Right atrium auricular region (tissue), 2 donors: ENCODE results near the gene UBE2K. TPM values are rescaled to one million over a fixed set of nuclear protein-coding genes. Genes with fewer than 3 reads are reported as not detected.
A peak's percentile ranks its signal among the peaks of the same experiment; 100 is the strongest.
"Not testable (repeated sequence)": the region's sequence is repeated elsewhere in the genome, so short reads cannot be mapped to it uniquely, and the experiment has no call there.

Source experiments
- DNase-seq: peaks from one replicate; pipeline ENCODE4 v3.0.0-alpha.2; 2019; ENCODE audit warnings: low spot score
- H3K27ac ChIP-seq, 2 donors: fragments of 200-600 bp; sonication (generic); 1 replicate in 1 of 2; 2 replicates in 1 of 2; pipeline ENCODE4 v1.5.1; 2016 to 2019
- H3K27me3 ChIP-seq, 2 donors: fragments of 200-600 bp; sonication (generic); one replicate each; pipeline versions ENCODE4 v1.5.1 to v1.6.0; 2017 to 2019
- H3K36me3 ChIP-seq: fragments of 200-600 bp; sonication (generic); one replicate; pipeline ENCODE4 v1.5.1; 2016
- H3K4me1 ChIP-seq, 2 donors: fragments of 200-600 bp; sonication (generic); one replicate each; pipeline versions ENCODE4 v1.5.1 to v1.6.0; 2017 to 2019
- H3K4me3 ChIP-seq, 2 donors: fragments of 200-600 bp; sonication (generic); 1 replicate in 1 of 2; 2 replicates in 1 of 2; pipeline ENCODE4 v1.5.1; 2017 to 2019; ENCODE audit warnings: mild to moderate bottlenecking in 1 of 2, moderate library complexity in 1 of 2
- H3K9me3 ChIP-seq, 2 donors: fragments of 200-600 bp; sonication (generic); one replicate each; pipeline ENCODE4 v1.5.1; 2019
- CTCF ChIP-seq, 2 donors: fragments of 200-600 bp; sonication (generic); IDR thresholded peaks; one replicate each; pipeline ENCODE4 v1.5.1; 2019; ENCODE audit warnings: antibody characterized with exemption in 2 of 2
- total RNA-seq, 2 donors: library from RNA; depleted of rRNA; stranded (reverse); fragments of >200 nt; gene quantifications; one replicate each; pipeline ENCODE4 v1.1.0, GENCODE V29; 2016

Gene UBE2K
- total RNA-seq, 2 donors from 2014 or later, result 16.7 to 23.8 TPM

- peak overlapping the region in 1 of 2 donors; percentile 61 for H3K27ac ChIP-seq
- no peaks in the 10 kb centered on the region for H3K36me3 ChIP-seq
- no peaks in the 10 kb centered on the region for H3K4me1 ChIP-seq
- H3K9me3 ChIP-seq, result no peaks in the 10 kb centered on the region
- DNase-seq, result no peak
- H3K4me3 ChIP-seq, result no peak overlapping the region
- no peaks in the 10 kb centered on the region for H3K27me3 ChIP-seq
- TF ChIP-seq CTCF (IDR thresholded peaks at IDR 0.05), result no peak
Measured at GRCh38 chr4:39655876-39656275, 42.1 kb upstream of the UBE2K start.

- H3K27ac ChIP-seq, result peak overlapping the region in 1 of 2 donors; percentile 43
- not testable (repeated sequence) for DNase-seq, H3K4me1 ChIP-seq, H3K9me3 ChIP-seq, H3K36me3 ChIP-seq, H3K4me3 ChIP-seq, H3K27me3 ChIP-seq
Measured at GRCh38 chr4:39656638-39657037, 41.3 kb upstream of the UBE2K start.

- Histone ChIP-seq H3K4me3 (no peak overlapping the region), H3K9me3 (no peaks in the 10 kb centered on the region), H3K27ac (no peak overlapping the region), H3K4me1 (no peaks in the 10 kb centered on the region), H3K27me3 (no peaks in the 10 kb centered on the region), H3K36me3 (no peaks in the 10 kb centered on the region)
- DNase-seq, result no peak
- TF ChIP-seq CTCF (IDR thresholded peaks at IDR 0.05), result no peak
Measured at GRCh38 chr4:39657465-39657864, 40.5 kb upstream of the UBE2K start.

GRCh38 chr4:39658756-39659155 is 39.2 kb upstream of the UBE2K start:
- Histone ChIP-seq H3K27me3 (no peaks in the 10 kb centered on the region), H3K36me3 (no peaks in the 10 kb centered on the region), H3K9me3 (no peaks in the 10 kb centered on the region), H3K4me3 (no peak overlapping the region), H3K4me1 (no peaks in the 10 kb centered on the region), H3K27ac (no peak overlapping the region)
- DNase-seq, result no peak
- peak in 1 of 2 donors; percentile 51 for TF ChIP-seq CTCF (IDR thresholded peaks at IDR 0.05)

- H3K27me3 ChIP-seq, result no peaks in the 10 kb centered on the region
- H3K27ac ChIP-seq, result no peak overlapping the region
- DNase-seq, result no peak
- no peaks in the 10 kb centered on the region for H3K4me1 ChIP-seq
- no peak overlapping the region for H3K4me3 ChIP-seq
- TF ChIP-seq CTCF (IDR thresholded peaks at IDR 0.05), result no peak
- no peaks in the 10 kb centered on the region for H3K36me3 ChIP-seq
- no peaks in the 10 kb centered on the region for H3K9me3 ChIP-seq
Measured at GRCh38 chr4:39660045-39660444, 37.9 kb upstream of the UBE2K start.

- no peak overlapping the region for H3K4me3 ChIP-seq
- no peak overlapping the region for H3K27ac ChIP-seq
- no peak for TF ChIP-seq CTCF (IDR thresholded peaks at IDR 0.05)
- DNase-seq, result no peak
- no peaks in the 10 kb centered on the region for H3K9me3 ChIP-seq
- no peaks in the 10 kb centered on the region for H3K27me3 ChIP-seq
- H3K4me1 ChIP-seq, result no peaks in the 10 kb centered on the region
- H3K36me3 ChIP-seq, result no peaks in the 10 kb centered on the region
Measured at GRCh38 chr4:39660757-39661156, 37.2 kb upstream of the UBE2K start.
